NCI-H2196 (cell line): ENCODE data around the gene NDUFB10.

Experiments
- DNase-seq: peaks from one replicate; lab custom pipeline; 2025; ENCODE audit not compliant: unreplicated experiment; lab: John Stamatoyannopoulos, UW

The NDUFB10 gene

DNA sequence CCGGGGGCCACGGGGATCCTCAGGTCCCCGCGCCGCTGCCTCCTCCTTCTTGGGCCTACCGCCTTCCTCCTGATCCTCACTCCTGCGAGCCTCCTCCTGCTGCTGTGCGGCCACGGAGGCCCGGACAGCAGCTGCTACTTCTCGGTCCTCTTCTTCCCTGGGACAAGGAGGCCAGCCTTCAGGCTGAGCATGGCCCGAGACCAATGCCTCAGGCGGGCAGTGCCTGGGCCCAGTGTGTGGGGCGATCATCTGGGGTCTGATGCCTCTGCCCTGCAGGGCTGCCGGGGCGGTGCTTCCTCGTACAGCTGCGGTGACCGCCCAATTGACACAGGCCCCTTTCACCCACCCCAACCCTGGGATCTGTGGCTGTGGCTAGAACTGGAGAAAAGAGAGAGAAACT is 41.7 kb downstream of the NDUFB10 start:
- DNase-seq, result no peak

DNA sequence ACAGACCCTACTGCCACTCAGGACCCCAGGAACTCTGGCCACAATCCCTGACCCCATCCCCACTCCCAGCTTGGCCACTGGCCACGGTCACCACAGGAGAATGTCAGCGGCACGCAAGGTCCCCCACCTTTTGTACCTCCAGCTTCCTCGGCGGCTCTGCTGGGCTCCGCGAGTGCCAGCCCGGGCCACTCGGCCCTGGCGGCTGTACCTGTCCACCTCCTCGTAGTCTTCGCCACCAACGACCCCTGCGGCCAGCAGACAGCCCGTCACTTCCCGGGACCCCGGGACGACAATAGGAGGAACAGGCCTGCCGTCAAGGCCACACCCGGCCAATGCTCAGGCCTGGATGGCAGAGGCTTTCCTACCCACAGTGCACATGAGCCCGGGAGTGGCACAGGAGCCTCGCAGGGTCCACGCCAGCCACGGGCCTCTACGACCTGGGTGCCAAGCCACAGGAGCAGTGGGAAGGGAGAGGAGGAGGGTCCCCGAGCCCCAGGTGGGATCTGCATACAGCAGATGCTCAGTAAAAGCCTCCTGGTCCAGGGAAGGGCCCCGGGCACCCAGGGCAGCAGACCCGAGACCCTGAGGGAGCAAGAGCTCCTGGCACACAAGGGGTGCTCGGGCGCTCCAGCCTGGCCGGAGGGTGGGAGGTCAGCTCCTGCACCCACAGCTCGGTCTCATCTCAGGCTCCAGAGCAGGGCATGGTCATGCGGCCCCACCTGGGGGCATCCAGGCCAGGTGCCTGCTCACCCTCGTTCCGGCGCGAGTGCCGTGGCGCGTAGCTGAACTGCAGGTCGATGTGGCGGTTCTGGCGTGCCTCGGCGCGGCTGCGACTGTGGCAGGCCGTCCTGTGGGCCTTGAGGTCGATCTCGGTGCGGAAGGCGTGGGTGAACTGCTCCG is 42.4 kb downstream of the NDUFB10 start:
- DNase-seq, result no peak

DNA sequence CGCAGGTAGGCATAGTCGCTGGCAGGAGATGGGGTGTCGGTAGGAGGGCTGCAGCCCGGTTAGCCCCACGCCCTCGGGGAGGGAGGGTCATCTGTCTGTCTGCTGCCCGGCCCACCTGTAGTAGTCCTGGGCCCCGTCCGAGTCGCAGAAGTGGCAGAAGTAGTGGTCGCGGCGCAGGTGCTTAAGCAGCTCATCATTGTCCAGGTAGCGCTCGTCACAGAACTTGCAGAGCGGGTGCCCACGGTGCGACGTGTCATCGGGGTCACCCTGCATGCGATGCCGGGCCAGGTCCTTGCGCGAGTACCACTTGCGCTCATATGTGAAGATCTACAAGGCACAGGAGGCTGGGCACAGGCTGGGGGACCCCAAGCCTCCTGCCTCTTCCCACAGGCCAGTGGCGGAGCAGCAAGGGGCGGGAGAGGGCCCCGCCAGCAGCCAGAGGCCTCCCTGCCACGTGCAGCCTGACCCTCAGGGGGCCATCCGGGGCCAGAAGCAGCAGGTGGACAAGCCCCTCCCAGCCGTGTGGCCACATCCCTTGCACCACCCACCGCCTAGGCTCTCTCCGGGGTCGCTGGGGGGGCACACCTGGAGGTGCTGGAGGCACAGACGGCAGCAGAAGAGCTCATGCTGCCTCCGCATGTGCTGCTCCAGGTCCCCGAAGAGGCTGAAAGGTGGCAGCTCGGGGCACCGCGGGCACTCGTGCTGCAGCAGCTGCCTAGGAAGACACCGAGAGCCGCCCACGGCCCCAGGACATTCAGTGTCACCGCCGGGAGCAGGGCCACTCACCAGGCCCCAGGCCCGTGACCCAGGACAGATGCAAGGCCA is 43.3 kb downstream of the NDUFB10 start:
- no peak for DNase-seq

DNA sequence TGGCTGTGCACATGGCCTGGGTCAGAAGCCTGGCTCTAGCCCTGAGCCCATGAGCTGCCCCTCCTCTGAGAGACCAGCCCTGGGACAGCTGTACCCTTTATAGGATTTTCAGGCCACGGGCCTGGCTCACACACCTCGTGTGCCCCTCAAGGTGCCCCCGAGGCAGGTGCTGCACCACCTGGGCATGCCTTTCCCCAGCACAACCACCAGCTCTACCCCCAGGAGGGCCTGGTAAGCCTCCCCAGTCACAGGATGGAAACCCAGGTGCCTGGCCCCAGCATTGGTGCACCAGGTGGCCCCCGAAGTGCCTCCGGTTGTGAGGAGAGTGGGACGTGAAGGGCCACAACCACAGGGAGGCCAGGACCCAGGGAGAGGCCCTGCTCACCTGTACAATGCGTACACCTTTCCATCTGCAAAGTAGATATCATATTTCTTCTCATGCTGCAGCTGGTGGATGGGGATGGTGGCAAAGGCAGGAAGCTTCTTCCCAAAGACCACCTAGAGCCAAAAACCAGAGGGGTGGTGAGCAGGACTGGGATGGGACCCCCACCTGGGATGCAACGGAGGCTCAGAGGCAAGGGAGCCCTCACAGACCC is 44.0 kb downstream of the NDUFB10 start:
- DNase-seq, result no peak

GRCh38 chr16:2003827-2004641 is 44.7 kb downstream of the NDUFB10 start:
- DNase-seq, result peak; percentile 96

DNA sequence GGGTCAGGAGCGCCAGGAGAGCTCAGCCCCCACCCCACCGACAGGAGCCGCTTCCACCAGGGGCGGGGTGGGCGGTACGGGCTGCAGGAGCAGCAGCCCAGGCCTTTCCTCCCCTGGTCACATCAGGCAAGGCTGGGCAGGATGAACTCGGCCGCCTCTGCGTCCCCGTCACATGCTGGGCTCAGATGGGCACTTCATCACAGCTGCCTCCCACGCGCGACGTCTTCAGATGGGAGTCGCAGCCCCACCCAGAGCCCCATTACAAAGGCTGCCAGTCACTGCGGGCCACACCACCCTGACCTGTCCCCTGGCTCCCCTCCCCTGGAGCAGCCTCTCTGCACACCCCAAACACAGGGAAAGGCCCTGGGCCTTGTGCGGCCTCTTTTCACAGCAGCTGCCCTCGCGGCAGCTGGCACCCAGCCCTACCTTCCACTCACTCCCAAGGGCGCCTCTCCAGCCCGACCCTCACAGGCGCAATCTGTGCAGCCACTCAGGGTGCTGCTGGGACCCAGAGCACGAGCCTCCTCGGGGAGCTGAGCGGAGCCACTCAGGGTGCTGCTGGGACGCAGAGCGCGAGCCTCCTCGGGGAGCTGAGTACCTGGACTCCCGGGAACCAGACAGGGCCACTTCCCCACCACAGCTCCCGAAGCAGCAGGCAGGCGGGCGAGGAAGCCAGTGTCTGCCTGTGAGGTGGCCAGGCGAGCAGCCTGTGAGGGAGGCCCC is 45.6 kb downstream of the NDUFB10 start:
- DNase-seq, result peak; percentile 31

DNA sequence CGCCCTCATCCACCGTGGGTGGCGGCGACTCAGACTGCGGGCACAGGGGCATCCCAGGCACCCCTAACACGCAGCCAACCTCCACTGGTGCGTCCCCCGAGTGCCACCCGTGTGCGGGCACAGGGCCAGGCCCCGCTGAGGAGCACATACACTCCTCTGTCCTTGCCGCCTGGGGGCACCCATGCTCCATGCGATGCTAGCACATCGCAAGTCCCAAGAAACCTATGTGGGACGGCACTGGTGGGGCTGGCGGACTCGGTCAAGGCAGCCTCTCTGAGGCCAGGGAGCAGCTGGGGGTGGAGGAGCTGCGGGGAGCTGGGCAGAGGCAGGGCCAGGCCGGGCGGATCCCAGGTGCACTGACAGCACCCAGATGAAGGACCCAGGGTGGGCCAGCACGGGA is 46.3 kb downstream of the NDUFB10 start:
- no peak for DNase-seq

GRCh38 chr16:2006317-2006716 is 47.0 kb downstream of the NDUFB10 start:
- DNase-seq, result no peak

DNA sequence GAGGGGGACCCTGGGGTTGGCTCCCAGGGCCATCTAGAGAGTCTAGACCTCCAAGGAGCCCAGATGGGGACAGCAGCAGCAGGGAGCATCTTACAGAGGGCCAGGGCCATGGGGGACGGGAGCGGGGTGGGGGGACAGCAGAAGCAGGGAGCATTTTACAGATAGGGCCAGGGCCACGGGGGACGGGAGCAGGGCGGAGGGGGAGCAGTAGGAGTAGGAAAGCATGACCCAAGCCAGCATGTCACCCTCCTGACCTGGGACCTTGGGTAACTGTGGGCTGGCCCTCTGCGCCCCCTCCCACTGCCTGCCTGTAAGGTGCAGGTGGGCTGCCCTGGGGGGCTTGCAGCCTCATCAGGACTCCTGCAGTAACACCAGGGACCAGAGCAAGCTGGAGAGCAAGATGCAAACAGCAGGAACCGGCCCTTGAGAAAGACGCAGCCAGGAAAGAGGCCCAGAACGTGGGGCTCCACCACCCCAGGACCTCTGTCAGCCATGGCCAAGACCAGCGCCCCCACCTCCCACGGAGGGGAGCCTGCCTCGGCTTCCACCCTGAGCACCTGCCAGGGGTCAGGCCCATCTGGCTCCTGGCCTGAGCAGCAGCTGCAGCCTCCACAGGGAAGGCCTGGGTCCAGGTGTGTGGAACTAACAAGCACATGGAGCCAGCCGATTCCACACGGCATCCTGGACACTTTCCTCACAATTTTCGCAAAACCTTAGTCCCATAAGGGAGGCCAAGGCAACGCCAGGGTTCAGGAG is 47.9 kb downstream of the NDUFB10 start:
- DNase-seq, result no peak

GRCh38 chr16:2008009-2008526 is 48.7 kb downstream of the NDUFB10 start:
- DNase-seq, result peak; percentile 79

DNA sequence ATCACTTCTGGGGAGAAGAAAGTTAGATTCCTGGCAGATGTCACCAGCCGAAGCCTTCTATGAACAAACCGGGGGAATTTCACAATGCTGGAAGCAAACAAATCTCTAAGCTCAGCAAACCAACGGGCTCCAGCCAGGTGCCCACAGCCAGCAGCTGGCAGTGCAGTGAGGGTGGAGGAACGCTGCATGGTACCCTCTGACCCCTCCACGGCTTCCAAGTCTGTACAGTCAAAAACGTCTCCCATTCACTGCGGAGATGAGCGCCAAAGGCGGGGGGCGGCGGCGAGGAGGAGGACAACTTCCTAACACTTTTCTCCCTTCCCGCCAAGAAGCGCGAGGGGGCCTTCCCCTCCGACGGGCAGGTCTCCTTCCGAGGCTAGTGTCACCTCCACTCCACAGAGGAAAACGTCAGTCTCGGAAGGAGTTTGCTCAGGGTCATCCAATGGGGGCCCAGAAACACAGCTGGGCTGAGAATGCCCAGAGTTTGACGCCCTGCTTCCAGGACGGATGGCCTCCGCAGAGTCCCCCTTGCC is 49.4 kb downstream of the NDUFB10 start:
- no peak for DNase-seq

GRCh38 chr16:2009164-2009711 is 49.9 kb downstream of the NDUFB10 start:
- no peak for DNase-seq

DNA sequence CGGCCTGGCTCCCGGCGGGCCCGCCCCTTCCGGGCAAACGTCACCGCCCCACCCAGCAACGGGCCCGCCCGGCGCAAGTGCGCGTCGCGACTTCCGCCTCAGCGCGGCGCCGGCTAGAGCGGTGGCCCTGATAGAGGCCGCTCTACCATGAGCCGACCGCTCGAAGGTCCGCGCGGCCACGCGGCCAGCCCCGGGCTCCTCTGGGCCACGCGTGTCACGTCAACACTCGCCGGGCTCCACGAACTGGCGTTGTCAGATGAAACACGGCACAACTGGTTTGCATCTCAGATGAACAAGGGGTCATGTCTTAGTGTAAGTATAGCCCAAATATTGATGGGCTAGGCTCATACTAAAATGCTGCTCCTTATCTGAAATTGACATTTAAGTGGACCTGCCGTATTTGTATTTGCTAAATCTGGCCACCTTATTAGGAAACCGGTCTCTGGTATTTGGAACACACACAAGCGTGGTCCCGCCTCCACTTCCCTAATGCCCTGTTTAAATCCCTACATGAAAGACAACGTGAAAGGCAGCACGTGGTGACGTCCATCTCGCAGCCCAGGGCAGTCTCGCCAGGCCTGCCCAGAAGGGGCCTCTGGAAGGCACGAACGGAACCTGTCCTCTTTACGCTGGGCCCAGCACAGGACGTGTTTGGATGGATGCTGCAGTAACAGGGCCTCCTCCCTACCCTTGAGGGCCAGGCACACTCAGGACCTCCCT is 50.6 kb downstream of the NDUFB10 start, which contains the start of gene ZNF598:
ZNF598 (minus strand) TSS at position 31 of the 720 bp plus-strand sequence.
- DNase-seq, result peak; percentile 87
